Keratinocyte (primary cell): ENCODE results near the gene ZBTB17. TPM values are rescaled to one million over a fixed set of nuclear protein-coding genes. Genes with fewer than 3 reads are reported as not detected.

Experiments used
- DNase-seq: peaks from one replicate; pipeline ENCODE4 v3.0.0-alpha.2; 2011; ENCODE audit warnings: low read depth, missing footprints, low spot score
- FAIRE-seq: peaks from 2 replicates; lab custom pipeline; 2011; peaks lifted over from hg19 to GRCh38; lab: Jason Lieb, UNC
- H2AFZ ChIP-seq: 2 replicates; pipeline ENCODE4 v1.6.0; 2012; ENCODE audit warnings: low read length, control low read depth, inconsistent platforms; ENCODE audit not compliant: control insufficient read depth
- H3K27ac ChIP-seq: 2 replicates; pipeline ENCODE4 v1.5.1; 2011; ENCODE audit warnings: low read length; ENCODE audit not compliant: control insufficient read depth, insufficient read depth
- H3K27me3 ChIP-seq: 3 replicates; pipeline ENCODE4 v1.6.0; 2011; ENCODE audit warnings: low read length; ENCODE audit not compliant: control insufficient read depth, insufficient read depth; ENCODE audit errors: extremely low read depth
- H3K36me3 ChIP-seq, 2 experiments: 2 replicates in 1 of 2; 3 replicates in 1 of 2; pipeline ENCODE4 v1.5.1; 2011; ENCODE audit warnings: low read length in 2 of 2, mild to moderate bottlenecking in 1 of 2; ENCODE audit not compliant: control insufficient read depth in 2 of 2, insufficient read depth in 2 of 2; ENCODE audit errors: extremely low read depth in 1 of 2
- H3K4me1 ChIP-seq: 3 replicates; pipeline ENCODE4 v1.5.1; 2011; ENCODE audit warnings: low read length; ENCODE audit not compliant: control insufficient read depth, insufficient read depth; ENCODE audit errors: extremely low read depth
- H3K4me2 ChIP-seq: 3 replicates; pipeline ENCODE4 v1.6.0; 2011; ENCODE audit warnings: low read depth, low read length; ENCODE audit not compliant: control insufficient read depth, insufficient read depth; ENCODE audit errors: extremely low read depth
- H3K4me3 ChIP-seq, 3 experiments: fragments of 200-600 bp in 1 of 3; sonication (generic) in 1 of 3; 2 replicates in 2 of 3; 3 replicates in 1 of 3; pipeline ENCODE4 v1.5.1; 2011 to 2016; ENCODE audit warnings: low read length in 3 of 3, mild to moderate bottlenecking in 3 of 3, control low read depth in 2 of 3, inconsistent platforms in 1 of 3, low read depth in 1 of 3, mixed read lengths in 1 of 3, mixed run types in 1 of 3, moderate library complexity in 1 of 3; ENCODE audit not compliant: control insufficient read depth in 2 of 3, insufficient read depth in 2 of 3; ENCODE audit errors: extremely low read depth in 1 of 3
- H3K79me2 ChIP-seq: 2 replicates; pipeline ENCODE4 v1.6.0; 2012; ENCODE audit warnings: low read length; ENCODE audit not compliant: control insufficient read depth, insufficient read depth
- H3K9ac ChIP-seq: 3 replicates; pipeline ENCODE4 v1.6.0; 2011; ENCODE audit warnings: low read length; ENCODE audit not compliant: control insufficient read depth, insufficient read depth; ENCODE audit errors: extremely low read depth
- H3K9me1 ChIP-seq: 3 replicates; pipeline ENCODE4 v1.6.0; 2011; ENCODE audit warnings: low read length; ENCODE audit not compliant: control insufficient read depth, insufficient read depth; ENCODE audit errors: extremely low read depth
- H3K9me3 ChIP-seq: 2 replicates; pipeline ENCODE4 v1.5.1; 2012; ENCODE audit warnings: low read depth, low read length; ENCODE audit not compliant: control insufficient read depth
- H4K20me1 ChIP-seq: 3 replicates; pipeline ENCODE4 v1.6.0; 2011; ENCODE audit warnings: low read length; ENCODE audit not compliant: control insufficient read depth, insufficient read depth; ENCODE audit errors: extremely low read depth
- CTCF ChIP-seq, 3 experiments: IDR thresholded peaks in 1 of 3; conservative IDR thresholded peaks in 1 of 3; optimal IDR thresholded peaks in 1 of 3; 2 replicates in 2 of 3; 3 replicates in 1 of 3; pipeline versions ENCODE3 to v1.5.1; 2011; ENCODE audit warnings: low read length in 3 of 3, mild to moderate bottlenecking in 3 of 3, moderate library complexity in 2 of 3, control low read depth in 1 of 3, inconsistent platforms in 1 of 3; ENCODE audit not compliant: insufficient read depth in 2 of 3; ENCODE audit errors: extremely low read depth in 1 of 3
- EZH2 ChIP-seq: IDR thresholded peaks from one replicate; pipeline ENCODE4 v1.6.1; 2012; ENCODE audit warnings: inconsistent platforms, mild to moderate bottlenecking, low read length, moderate library complexity
- dilution Hi-C: fragments of 300-500 bp; cut with MboI; formaldehyde crosslinking; loops from one replicate; pipeline ENCODE4 v1.7.0; 2020; ENCODE audit warnings: low sequenced_read_pairs; ENCODE audit not compliant: extremely low pct_ligation_motif_present
- polyA plus RNA-seq, 5 experiments: library from polyadenylated mRNA; depleted of rRNA in 3 of 5; stranded (reverse) in 3 of 5; stranded (forward) in 1 of 5; unstranded in 1 of 5; fragments of >200 nt; gene quantifications; 1 replicate in 1 of 5; 2 replicates in 3 of 5; 3 replicates in 1 of 5; pipeline versions ENCODE4 v1.2.1 to v1.2.3, GENCODE V29; 2011 to 2012; ENCODE audit warnings: missing spikeins in 2 of 5, low read depth in 1 of 5, low replicate concordance in 1 of 5

ZBTB17 gene
- polyA plus RNA-seq, 1 donor (not counting 4 experiments of a cell fraction or from before 2014, with no cell fraction given): 18.4 TPM

DNA sequence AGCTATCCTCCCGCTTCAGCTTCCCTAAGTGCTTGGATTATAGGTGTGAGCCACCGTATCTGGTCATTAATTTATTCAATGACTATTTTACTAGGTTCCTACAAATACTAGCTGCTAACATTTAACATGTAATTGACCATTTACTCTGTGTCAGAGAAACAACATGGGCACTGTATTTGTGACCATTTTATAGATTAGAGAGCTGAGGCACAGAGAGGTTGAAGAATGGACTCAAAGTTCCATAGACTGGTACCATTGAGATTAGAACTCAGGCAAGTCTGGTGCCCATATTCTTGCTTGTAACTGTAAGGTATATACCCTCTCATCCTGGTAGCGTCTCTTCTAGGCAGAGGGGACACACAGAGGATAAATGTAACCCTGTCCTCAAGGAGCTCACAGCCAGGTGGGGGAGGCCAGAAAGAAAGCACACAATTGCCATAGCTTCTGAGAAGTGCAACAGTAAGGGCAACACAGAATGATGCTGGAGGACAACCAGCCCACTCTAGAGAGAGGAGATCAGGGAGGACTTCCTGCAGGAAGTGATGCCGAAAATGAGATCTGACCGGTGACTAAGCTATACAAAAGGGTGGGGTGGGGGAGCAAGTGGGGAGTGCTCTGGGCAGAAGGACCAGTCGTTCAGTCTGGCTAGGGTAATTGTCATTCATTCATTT is 31.9 kb upstream of the ZBTB17 start:
- peak; percentile 55 for FAIRE-seq
- H3K9me3 ChIP-seq: no peaks in the 10 kb centered on the region
- dilution Hi-C loops: no loop called here

DNA sequence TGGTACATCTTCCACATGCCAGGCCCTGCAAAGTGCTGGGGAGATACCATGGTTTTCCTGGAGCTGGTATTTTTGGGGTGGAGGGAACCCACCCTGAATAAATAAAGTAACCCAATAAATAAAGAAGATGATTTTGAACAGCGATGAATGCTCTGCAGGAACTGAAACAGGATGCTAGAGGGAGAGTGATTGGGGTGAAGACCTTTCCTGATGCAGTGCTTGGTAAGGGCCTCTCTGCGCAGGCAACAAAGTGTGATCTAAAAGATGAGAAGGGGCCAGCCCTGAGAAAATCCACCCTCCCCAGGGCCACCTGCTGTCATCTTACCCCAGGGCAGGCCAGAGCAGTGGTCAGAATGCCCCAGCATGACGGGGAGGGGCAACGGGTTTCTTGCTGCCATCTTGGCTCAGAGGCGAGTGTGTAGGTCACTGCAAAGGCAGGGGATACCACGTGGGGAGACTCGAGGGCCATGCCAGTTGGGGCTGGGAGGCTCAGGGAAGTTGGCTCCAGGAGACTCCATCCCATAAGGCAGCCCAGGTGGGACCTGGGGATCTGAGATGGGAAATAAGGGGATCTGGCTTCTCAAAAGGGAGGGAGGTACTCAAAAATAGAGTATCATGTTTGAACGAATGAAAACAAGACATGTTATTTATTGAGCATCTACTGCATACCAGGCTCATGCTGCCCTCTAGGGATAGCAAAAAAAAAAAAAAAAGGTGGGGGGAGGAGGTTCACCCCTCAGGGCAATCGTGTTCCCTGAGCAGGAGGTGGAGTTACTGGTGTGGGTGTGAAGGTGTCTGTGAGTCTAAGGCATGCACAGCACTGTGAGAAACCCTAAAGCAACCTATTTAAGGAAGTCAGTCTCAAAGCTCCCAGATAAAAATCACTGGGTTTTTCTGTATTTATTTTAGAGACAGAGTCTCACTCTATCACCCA is 30.9 kb upstream of the ZBTB17 start:
- no peak overlapping the region for H3K4me3 ChIP-seq
- no peak overlapping the region for H3K27ac ChIP-seq
- FAIRE-seq: peak; percentile 95
- no peaks in the 10 kb centered on the region for H3K9me3 ChIP-seq
- H2AFZ ChIP-seq: no peak overlapping the region
- no peak for TF ChIP-seq EZH2
- peak; percentile 31 to 59 (median 48) for TF ChIP-seq CTCF (optimal IDR thresholded peaks at IDR 0.05 in 1 of 3, IDR thresholded peaks at IDR 0.05 in 1 of 3, conservative IDR thresholded peaks at IDR 0.05 in 1 of 3; ENCODE audit: extremely low read depth in 1 of 3, insufficient read depth in 2 of 3, low read length in 3 of 3)
- no peaks in the 10 kb centered on the region for H3K79me2 ChIP-seq
- no peak overlapping the region for H3K9ac ChIP-seq
- peaks cover 15% of the 10 kb centered on the region for H3K4me1 ChIP-seq
- H3K36me3 ChIP-seq: no peaks in the 10 kb centered on the region
- H3K9me1 ChIP-seq: no peaks in the 10 kb centered on the region
- H3K4me2 ChIP-seq: no peak overlapping the region
- peak; percentile 69 for DNase-seq
- no peaks in the 10 kb centered on the region for H4K20me1 ChIP-seq
- dilution Hi-C loops: no loop called here
- H3K27me3 ChIP-seq: no peaks in the 10 kb centered on the region

More for the DNA sequence above, 31.9 kb upstream of the ZBTB17 start:
- no peak for DNase-seq
- no peak overlapping the region for H3K27ac ChIP-seq
- no peak overlapping the region for H3K4me3 ChIP-seq
- peaks cover 17% of the 10 kb centered on the region for H3K4me1 ChIP-seq
- H3K79me2 ChIP-seq: no peaks in the 10 kb centered on the region
- no peak for TF ChIP-seq CTCF (optimal IDR thresholded peaks at IDR 0.05 in 1 of 3, IDR thresholded peaks at IDR 0.05 in 1 of 3, conservative IDR thresholded peaks at IDR 0.05 in 1 of 3; ENCODE audit: extremely low read depth in 1 of 3, insufficient read depth in 2 of 3, low read length in 3 of 3)
- TF ChIP-seq EZH2: no peak
- H4K20me1 ChIP-seq: no peaks in the 10 kb centered on the region
- H3K36me3 ChIP-seq: no peaks in the 10 kb centered on the region
- H2AFZ ChIP-seq: no peak overlapping the region
- no peak overlapping the region for H3K9ac ChIP-seq
- peak overlapping the region; percentile 29 for H3K4me2 ChIP-seq
- no peaks in the 10 kb centered on the region for H3K27me3 ChIP-seq
- H3K9me1 ChIP-seq: no peaks in the 10 kb centered on the region
